Measurements from ENCODE around the gene PDE10A.

GRCh38 chr6:165557674-165558073, 105.4 kb downstream of the PDE10A start:
- TF ChIP-seq EZH2 (IDR thresholded peaks at IDR 0.05), result no peak
- TF ChIP-seq POLR2AphosphoS5 (IDR thresholded peaks at IDR 0.05; ENCODE audit: borderline replicate concordance, low read depth, low read length), result no peak
- TF ChIP-seq FOXP2 (optimal IDR thresholded peaks at IDR 0.05; ENCODE audit: control extremely low read depth, extremely low read length, insufficient read depth), result no peak

Measured in SK-N-MC (cell line).